ENCODE data around the gene ELK4.

DNA sequence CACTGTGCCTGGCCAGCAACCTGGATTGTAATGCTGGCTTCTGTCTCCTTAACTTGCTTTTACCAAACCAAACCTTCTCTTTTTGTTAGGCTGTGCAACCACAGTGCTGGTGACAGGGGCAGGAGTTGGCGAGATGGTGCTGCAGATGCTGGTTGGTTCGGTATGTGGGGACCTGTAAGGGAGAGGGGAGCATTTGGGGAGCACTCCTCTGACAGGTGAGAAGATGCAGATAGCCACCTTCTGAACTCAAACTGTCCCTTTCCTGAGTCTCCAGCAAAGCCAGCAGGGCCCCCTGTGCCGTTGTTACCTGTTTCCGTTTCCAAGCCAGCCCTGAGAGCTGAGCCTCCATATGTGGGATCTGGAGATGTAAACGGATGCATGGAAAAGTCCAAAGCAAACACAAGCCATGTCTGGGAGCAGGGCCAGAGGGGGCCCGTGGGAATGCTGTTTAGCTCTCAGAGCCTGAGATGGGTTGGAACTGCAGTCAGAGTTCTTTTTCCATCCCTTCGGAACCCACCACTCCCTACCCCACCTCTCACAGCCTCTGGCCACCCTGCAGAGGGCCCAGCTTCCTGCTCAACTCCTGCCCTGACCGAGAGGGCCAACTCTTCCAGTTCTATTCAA, 34.0 kb downstream of the ELK4 start:
- TF ChIP-seq, protein P1, sequence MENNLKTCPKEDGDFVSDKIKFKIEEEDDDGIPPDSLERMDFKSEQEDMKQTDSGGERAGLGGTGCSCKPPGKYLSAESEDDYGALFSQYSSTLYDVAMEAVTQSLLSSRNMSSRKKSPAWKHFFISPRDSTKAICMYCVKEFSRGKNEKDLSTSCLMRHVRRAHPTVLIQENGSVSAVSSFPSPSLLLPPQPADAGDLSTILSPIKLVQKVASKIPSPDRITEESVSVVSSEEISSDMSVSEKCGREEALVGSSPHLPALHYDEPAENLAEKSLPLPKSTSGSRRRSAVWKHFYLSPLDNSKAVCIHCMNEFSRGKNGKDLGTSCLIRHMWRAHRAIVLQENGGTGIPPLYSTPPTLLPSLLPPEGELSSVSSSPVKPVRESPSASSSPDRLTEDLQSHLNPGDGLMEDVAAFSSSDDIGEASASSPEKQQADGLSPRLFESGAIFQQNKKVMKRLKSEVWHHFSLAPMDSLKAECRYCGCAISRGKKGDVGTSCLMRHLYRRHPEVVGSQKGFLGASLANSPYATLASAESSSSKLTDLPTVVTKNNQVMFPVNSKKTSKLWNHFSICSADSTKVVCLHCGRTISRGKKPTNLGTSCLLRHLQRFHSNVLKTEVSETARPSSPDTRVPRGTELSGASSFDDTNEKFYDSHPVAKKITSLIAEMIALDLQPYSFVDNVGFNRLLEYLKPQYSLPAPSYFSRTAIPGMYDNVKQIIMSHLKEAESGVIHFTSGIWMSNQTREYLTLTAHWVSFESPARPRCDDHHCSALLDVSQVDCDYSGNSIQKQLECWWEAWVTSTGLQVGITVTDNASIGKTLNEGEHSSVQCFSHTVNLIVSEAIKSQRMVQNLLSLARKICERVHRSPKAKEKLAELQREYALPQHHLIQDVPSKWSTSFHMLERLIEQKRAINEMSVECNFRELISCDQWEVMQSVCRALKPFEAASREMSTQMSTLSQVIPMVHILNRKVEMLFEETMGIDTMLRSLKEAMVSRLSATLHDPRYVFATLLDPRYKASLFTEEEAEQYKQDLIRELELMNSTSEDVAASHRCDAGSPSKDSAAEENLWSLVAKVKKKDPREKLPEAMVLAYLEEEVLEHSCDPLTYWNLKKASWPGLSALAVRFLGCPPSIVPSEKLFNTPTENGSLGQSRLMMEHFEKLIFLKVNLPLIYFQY (CRISPR knock-in tag; IDR thresholded peaks at IDR 0.05; ENCODE audit: borderline replicate concordance), result no peak
- TF ChIP-seq, protein P2, sequence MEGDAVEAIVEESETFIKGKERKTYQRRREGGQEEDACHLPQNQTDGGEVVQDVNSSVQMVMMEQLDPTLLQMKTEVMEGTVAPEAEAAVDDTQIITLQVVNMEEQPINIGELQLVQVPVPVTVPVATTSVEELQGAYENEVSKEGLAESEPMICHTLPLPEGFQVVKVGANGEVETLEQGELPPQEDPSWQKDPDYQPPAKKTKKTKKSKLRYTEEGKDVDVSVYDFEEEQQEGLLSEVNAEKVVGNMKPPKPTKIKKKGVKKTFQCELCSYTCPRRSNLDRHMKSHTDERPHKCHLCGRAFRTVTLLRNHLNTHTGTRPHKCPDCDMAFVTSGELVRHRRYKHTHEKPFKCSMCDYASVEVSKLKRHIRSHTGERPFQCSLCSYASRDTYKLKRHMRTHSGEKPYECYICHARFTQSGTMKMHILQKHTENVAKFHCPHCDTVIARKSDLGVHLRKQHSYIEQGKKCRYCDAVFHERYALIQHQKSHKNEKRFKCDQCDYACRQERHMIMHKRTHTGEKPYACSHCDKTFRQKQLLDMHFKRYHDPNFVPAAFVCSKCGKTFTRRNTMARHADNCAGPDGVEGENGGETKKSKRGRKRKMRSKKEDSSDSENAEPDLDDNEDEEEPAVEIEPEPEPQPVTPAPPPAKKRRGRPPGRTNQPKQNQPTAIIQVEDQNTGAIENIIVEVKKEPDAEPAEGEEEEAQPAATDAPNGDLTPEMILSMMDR (CRISPR knock-in tag; IDR thresholded peaks at IDR 0.05), result no peak
- no peak for TF ChIP-seq NCOA2 (CRISPR knock-in tag; IDR thresholded peaks at IDR 0.05)
- TF ChIP-seq ZSCAN5A (CRISPR knock-in tag; IDR thresholded peaks at IDR 0.05; ENCODE audit: borderline replicate concordance), result no peak
- TF ChIP-seq ZNF253 (CRISPR knock-in tag; IDR thresholded peaks at IDR 0.05; ENCODE audit: borderline replicate concordance), result no peak
- TF ChIP-seq YY1 (IDR thresholded peaks at IDR 0.05; ENCODE audit: insufficient read depth, insufficient replicate concordance, low read depth, low read length), result no peak
- no peak for TF ChIP-seq ZSCAN20 (CRISPR knock-in tag; IDR thresholded peaks at IDR 0.05; ENCODE audit: borderline replicate concordance)
- no peak for TF ChIP-seq ZNF569 (CRISPR knock-in tag; IDR thresholded peaks at IDR 0.05; ENCODE audit: borderline replicate concordance)
- no peak for TF ChIP-seq EZH2 (conservative IDR thresholded peaks at IDR 0.05; ENCODE audit: low read depth, low read length)
- no peak for TF ChIP-seq CEBPB (IDR thresholded peaks at IDR 0.05; ENCODE audit: borderline replicate concordance, low read depth, low read length)
- TF ChIP-seq SMC3 (IDR thresholded peaks at IDR 0.05; ENCODE audit: low read length), result no peak
- TF ChIP-seq CEBPZ (IDR thresholded peaks at IDR 0.05; ENCODE audit: low read length), result no peak
- TF ChIP-seq, protein P3, sequence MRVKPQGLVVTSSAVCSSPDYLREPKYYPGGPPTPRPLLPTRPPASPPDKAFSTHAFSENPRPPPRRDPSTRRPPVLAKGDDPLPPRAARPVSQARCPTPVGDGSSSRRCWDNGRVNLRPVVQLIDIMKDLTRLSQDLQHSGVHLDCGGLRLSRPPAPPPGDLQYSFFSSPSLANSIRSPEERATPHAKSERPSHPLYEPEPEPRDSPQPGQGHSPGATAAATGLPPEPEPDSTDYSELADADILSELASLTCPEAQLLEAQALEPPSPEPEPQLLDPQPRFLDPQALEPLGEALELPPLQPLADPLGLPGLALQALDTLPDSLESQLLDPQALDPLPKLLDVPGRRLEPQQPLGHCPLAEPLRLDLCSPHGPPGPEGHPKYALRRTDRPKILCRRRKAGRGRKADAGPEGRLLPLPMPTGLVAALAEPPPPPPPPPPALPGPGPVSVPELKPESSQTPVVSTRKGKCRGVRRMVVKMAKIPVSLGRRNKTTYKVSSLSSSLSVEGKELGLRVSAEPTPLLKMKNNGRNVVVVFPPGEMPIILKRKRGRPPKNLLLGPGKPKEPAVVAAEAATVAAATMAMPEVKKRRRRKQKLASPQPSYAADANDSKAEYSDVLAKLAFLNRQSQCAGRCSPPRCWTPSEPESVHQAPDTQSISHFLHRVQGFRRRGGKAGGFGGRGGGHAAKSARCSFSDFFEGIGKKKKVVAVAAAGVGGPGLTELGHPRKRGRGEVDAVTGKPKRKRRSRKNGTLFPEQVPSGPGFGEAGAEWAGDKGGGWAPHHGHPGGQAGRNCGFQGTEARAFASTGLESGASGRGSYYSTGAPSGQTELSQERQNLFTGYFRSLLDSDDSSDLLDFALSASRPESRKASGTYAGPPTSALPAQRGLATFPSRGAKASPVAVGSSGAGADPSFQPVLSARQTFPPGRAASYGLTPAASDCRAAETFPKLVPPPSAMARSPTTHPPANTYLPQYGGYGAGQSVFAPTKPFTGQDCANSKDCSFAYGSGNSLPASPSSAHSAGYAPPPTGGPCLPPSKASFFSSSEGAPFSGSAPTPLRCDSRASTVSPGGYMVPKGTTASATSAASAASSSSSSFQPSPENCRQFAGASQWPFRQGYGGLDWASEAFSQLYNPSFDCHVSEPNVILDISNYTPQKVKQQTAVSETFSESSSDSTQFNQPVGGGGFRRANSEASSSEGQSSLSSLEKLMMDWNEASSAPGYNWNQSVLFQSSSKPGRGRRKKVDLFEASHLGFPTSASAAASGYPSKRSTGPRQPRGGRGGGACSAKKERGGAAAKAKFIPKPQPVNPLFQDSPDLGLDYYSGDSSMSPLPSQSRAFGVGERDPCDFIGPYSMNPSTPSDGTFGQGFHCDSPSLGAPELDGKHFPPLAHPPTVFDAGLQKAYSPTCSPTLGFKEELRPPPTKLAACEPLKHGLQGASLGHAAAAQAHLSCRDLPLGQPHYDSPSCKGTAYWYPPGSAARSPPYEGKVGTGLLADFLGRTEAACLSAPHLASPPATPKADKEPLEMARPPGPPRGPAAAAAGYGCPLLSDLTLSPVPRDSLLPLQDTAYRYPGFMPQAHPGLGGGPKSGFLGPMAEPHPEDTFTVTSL (CRISPR knock-in tag; IDR thresholded peaks at IDR 0.05; ENCODE audit: borderline replicate concordance), result no peak
- TF ChIP-seq MEIS2 (CRISPR knock-in tag; IDR thresholded peaks at IDR 0.05), result no peak
